Fibroblast of skin of back (primary cell): ENCODE results near the gene NAPSA.
A peak's percentile ranks its signal among the peaks of the same experiment; 100 is the strongest.

Experiments
- DNase-seq: peaks from one replicate; pipeline ENCODE4 v3.0.0-alpha.2; 2013

The NAPSA gene

GRCh38 chr19:50383852-50384684 lies 18.6 kb upstream of the NAPSA start, which contains the start of gene POLD1:
Gene POLD1 (plus strand): TSS chr19:50384347. CDS start chr19:50398852, 14,505 bp downstream.
- peak; percentile 93 for DNase-seq

DNA sequence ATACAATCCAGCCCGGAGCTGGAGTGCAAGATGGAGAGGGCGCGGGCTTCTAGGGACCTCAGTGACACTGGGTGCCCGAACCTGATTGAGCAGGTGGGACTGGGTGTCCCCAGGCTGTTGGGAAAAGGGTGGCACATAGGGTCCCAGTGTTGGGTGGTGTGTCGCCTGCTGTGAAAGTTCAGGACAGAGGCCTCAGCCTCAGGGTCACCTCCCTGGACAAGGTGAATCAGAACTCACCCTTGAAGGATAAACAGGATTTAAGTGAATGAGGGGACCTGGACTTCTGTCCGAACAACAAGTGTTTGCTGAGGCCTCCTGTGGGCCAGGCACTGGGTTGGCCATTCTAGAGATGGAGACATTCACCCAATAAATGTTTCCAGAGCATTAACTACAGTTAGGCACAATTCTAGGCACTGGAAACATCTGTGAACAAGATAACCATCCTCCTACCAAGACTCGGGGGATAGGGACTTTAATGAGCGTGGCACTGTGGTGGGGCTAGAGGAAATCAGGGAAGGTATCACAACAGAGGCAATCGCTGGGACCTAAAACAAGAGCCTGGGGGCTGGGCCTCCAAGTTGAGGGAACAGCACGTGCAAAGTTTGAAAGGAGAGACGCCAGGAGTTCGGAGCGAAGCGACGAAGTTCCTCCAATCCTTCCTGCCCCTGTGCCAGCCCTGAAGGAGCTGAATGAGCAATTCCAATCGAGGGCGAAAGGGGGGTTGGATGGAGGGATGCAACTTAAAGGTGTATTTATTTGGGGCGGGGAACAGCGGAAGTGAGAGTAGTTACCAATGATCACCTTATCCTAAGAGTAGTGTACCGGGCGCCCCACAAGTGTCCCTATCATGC lies 17.8 kb upstream of the NAPSA start:
- DNase-seq: no peak

- no peak for DNase-seq
Measured at GRCh38 chr19:50381881-50382729, 16.7 kb upstream of the NAPSA start.

- no peak for DNase-seq
Measured at GRCh38 chr19:50380751-50381151, 15.3 kb upstream of the NAPSA start.

- DNase-seq: no peak
Measured at GRCh38 chr19:50380137-50380536, 14.7 kb upstream of the NAPSA start.

GRCh38 chr19:50379602-50380001 lies 14.2 kb upstream of the NAPSA start:
- no peak for DNase-seq

GRCh38 chr19:50378863-50379236 lies 13.4 kb upstream of the NAPSA start:
- no peak for DNase-seq

DNA sequence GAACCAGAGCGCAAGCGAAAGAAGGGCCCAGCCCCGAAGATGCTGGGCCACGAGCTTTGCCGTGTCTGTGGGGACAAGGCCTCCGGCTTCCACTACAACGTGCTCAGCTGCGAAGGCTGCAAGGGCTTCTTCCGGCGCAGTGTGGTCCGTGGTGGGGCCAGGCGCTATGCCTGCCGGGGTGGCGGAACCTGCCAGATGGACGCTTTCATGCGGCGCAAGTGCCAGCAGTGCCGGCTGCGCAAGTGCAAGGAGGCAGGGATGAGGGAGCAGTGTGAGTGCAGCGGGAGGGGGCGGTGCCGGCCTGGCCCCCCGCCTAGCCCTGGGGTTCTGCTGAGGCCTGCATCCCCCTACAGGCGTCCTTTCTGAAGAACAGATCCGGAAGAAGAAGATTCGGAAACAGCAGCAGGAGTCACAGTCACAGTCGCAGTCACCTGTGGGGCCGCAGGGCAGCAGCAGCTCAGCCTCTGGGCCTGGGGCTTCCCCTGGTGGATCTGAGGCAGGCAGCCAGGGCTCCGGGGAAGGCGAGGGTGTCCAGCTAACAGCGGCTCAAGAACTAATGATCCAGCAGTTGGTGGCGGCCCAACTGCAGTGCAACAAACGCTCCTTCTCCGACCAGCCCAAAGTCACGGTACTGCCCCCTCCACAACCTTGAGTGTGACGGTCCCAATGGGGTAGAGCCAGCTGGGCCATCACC lies 12.9 kb upstream of the NAPSA start:
- DNase-seq: no peak

DNA sequence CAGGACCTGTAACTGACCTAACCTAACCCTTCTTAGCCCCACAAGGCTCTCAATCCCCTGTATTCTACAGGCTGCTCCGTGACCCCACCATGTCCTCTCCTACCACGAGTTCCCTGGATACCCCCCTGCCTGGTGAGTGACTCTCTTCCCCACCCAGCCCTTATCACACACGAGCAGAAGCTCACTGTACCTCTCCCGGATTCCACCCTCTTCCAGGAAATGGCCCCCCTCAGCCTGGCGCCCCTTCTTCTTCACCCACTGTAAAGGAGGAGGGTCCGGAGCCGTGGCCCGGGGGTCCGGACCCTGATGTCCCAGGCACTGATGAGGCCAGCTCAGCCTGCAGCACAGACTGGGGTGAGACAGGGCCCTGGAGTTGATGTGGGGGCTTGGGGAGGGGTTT lies 12.1 kb upstream of the NAPSA start:
- no peak for DNase-seq

DNA sequence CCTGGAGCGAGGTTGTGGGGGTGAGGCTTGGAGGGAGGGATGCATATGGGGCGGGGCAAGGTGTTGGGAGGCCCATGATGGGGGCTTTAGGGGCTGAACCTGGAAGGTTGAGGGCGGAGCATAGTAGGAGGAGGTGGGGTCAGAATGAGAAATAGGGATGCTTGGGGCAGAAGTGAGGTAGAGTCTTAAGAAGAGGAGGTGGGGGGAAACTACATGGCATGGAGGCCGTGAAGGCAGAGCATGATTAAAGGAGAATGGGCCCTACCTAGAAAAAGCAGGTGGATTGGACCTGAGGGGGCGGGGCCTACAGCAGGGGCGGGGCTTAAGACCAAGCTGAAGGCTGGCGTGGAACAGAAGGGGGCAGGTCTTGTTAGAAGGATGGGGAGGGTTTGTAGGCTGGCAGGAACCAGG lies 11.6 kb upstream of the NAPSA start:
- no peak for DNase-seq

GRCh38 chr19:50376166-50377050 lies 11.0 kb upstream of the NAPSA start, which contains the start of gene NR1H2:
Gene NR1H2 (plus strand): TSS chr19:50376457. CDS start chr19:50377606, 1,149 bp downstream.
- peak; percentile 97 for DNase-seq

- no peak for DNase-seq
Measured at GRCh38 chr19:50371914-50372475, 6.6 kb upstream of the NAPSA start.

GRCh38 chr19:50368649-50369570 lies 3.5 kb upstream of the NAPSA start:
- peak; percentile 86 for DNase-seq

GRCh38 chr19:50362656-50363424 lies 2.6 kb downstream of the NAPSA start:
- no peak for DNase-seq

GRCh38 chr19:50362030-50362412 lies 3.4 kb downstream of the NAPSA start:
- DNase-seq: no peak

DNA sequence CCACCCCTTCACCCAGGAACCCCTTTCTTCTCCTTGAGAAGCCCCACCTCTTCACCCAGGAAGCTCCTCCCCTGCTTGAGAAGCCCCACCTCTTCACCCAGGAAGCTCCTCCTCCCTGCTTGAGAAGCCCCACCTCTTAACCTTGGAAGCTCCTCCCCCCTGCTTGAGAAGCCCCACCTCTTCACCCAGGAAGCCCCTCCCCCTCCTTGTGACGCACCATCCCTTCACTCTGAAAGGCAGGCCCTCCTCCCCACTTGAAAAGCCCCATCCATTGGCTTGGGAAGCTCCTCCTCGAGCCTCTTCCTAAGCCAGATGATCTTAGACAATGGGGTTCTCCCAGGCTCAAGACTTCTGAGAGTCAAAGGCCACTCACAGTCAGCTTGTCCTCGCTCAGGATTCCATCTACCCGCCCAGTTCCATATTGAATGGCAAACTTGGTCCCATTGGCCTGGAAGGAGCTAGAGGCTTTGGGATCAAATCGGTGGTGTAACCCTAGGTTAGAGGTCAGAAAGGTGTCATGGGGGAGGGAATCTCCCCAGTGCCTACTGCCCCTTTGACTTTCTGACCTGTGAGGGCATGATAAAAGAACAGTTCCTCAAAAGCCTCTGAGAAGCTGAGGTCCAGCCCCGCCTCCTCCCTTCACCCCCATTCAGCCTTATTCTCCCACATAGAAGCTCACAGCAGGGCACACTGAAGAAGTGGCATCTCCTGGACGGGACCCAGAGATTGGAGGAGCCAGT lies 4.0 kb downstream of the NAPSA start:
- no peak for DNase-seq

- DNase-seq: no peak
Measured at GRCh38 chr19:50359328-50359818, 6.1 kb downstream of the NAPSA start.
